Measurements from ENCODE around the gene COQ10A.

DNA sequence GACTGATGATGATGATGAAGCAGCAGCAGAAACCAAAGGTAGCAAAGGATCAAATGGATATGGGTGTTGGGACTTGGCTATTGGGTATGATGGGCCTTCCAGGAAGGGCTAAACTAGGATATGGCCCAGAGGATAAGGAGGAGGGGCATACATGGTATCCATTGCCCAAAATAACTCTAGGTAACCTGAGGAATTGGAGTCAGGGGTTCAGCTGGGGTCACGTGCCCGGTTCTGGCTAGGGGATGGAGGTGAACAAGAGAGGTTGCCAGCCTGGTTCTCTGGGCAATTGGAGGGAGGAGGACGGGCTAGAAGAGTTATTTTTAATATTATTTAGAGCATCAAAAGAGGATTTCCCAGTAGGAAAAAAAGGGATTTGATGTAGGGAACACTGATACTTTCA lies 5.8 kb upstream of the COQ10A start:
- TF ChIP-seq EZH2phosphoT487 (IDR thresholded peaks at IDR 0.05; ENCODE audit: insufficient read depth, low read depth), result no peak
- TF ChIP-seq EZH2 (IDR thresholded peaks at IDR 0.05; ENCODE audit: insufficient read depth, poor library complexity, severe bottlenecking), result no peak
